Ishikawa (cell line): ENCODE measurements around the gene BANP.

Experiments used
- CEBPB ChIP-seq: IDR thresholded peaks from 2 replicates; pipeline ENCODE4 v1.6.1; 2012
- EP300 ChIP-seq: IDR thresholded peaks from 2 replicates; pipeline ENCODE4 v1.6.1; 2012; ENCODE audit warnings: borderline replicate concordance
- RAD21 ChIP-seq: IDR thresholded peaks from 2 replicates; pipeline ENCODE4 v1.6.1; 2012; ENCODE audit warnings: low read depth

DNA sequence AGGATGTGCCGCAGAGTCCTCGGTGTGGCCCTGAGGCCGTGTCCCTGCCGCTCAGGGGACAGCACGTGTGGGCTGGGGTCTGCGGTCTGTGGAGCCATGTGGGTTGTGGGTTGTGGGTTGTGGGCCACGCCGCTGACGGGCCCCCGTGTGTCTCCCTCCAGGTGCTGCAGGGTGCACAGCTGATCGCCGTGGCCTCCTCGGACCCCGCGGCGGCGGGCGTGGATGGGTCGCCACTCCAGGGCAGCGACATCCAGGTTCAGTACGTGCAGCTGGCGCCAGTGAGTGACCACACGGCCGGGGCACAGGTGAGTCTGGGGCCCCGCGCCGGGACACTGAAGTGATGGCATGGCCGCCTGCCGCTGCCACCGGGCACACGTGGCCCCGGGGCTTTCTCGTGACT, 120.7 kb downstream of the BANP start:
- TF ChIP-seq EP300 (no peak), RAD21 (no peak), CEBPB (no peak)
